ENCODE measurements around the gene ZNF8.

- TF ChIP-seq POLR2A (IDR thresholded peaks at IDR 0.05) (no peak), CTCF (IDR thresholded peaks at IDR 0.05 in 4 of 5, conservative IDR thresholded peaks at IDR 0.05 in 1 of 5) (no peak)
Measured at GRCh38 chr19:58330458-58330857, 51.7 kb downstream of the ZNF8 start.

Measured in gastrocnemius medialis (tissue), 4 donors.